ENCODE data around the gene CCDC183. TPM values are rescaled to one million over a fixed set of nuclear protein-coding genes. Genes with fewer than 3 reads are reported as not detected.
"Not testable (repeated sequence)": the region's sequence is repeated elsewhere in the genome, so short reads cannot be mapped to it uniquely, and the experiment has no call there.

Gene CCDC183
- total and polyA plus RNA-seq, 3 experiments from 2014 or later: 0.26 to 0.73 TPM; not detected in 1

GRCh38 chr9:136799854-136800657 is 3.9 kb downstream of the CCDC183 start:
- no peaks in the 10 kb centered on the region for H3K27me3 ChIP-seq (ENCODE audit: insufficient read depth, low read length, poor library complexity, severe bottlenecking)
- peak; percentile 72 to 94 (median 88) for DNase-seq
- Mint-ChIP-seq H3K4me3 (peak overlapping the region; percentile 43 to 89 (median 83)), H3K4me1 (peaks cover 11 to 28% (median 25%) of the 10 kb centered on the region in 3 donors), H3K27me3 (peaks cover 0 to 6% of the 10 kb centered on the region in 2 donors), H3K9me3 (no peaks in the 10 kb centered on the region), H3K27ac (peak overlapping the region in 6 of 8 donors; percentile 53 to 86 (median 77)), H3K36me3 (peaks cover 0 to 5% (median 0%) of the 10 kb centered on the region in 3 donors)
- H3K4me3 ChIP-seq (ENCODE audit: low read length): peak overlapping the region; percentile 66
- POLR2A ChIA-PET: interaction anchor here (0.6 to 1.5 kb wide), 8 partner anchors 9 to 441 kb away, joined by 3 to 9 read pairs (median 4); partner anchors contain the start of genes AJM1, C8G, FBXW5 and TMEM141
- CTCF ChIA-PET: interaction anchor here (0.7 to 3.1 kb wide), 7 partner anchors 8 to 235 kb away, joined by 3 to 15 read pairs (median 5); partner anchors contain the start of genes ABCA2 and AJM1
- peaks cover 30% of the 10 kb centered on the region for H3K4me1 ChIP-seq (ENCODE audit: insufficient read depth, low read length)
- peak overlapping the region; percentile 38 for H3K27ac ChIP-seq (ENCODE audit: low read depth, low read length)
- no peaks in the 10 kb centered on the region for H3K9me3 ChIP-seq (ENCODE audit: low read length)
- H3K36me3 ChIP-seq (ENCODE audit: insufficient read depth, low read length): no peaks in the 10 kb centered on the region

- Histone ChIP-seq H3K27ac (ENCODE audit: low read depth, low read length) (no peak overlapping the region), H3K4me1 (ENCODE audit: insufficient read depth, low read length) (peaks cover 31% of the 10 kb centered on the region), H3K36me3 (ENCODE audit: insufficient read depth, low read length) (no peaks in the 10 kb centered on the region), H3K9me3 (ENCODE audit: low read length) (no peaks in the 10 kb centered on the region), H3K27me3 (ENCODE audit: insufficient read depth, low read length, poor library complexity, severe bottlenecking) (no peaks in the 10 kb centered on the region), H3K4me3 (ENCODE audit: low read length) (no peak overlapping the region)
- Mint-ChIP-seq H3K27me3 (peaks cover 0 to 6% of the 10 kb centered on the region in 2 donors), H3K9me3 (no peaks in the 10 kb centered on the region), H3K4me3 (peak overlapping the region in 1 of 7 donors; percentile 72), H3K27ac (peak overlapping the region in 1 of 8 donors; percentile 73), H3K36me3 (peaks cover 0 to 8% (median 3%) of the 10 kb centered on the region in 3 donors), H3K4me1 (peaks cover 18 to 36% (median 23%) of the 10 kb centered on the region in 3 donors)
- ChIA-PET CTCF (interaction anchor here (0.6 to 2.4 kb wide), 5 partner anchors 10 to 233 kb away, joined by 3 to 10 read pairs (median 5); partner anchors contain the start of gene AJM1), POLR2A (interaction anchor here (1.1 kb wide), 1 partner anchor 9 kb away, joined by 3 read pairs; no protein-coding TSS in a partner anchor)
- DNase-seq: no peak
Observed at GRCh38 chr9:136802321-136802720, 6.2 kb downstream of the CCDC183 start.

GRCh38 chr9:136803009-136803550 is 6.9 kb downstream of the CCDC183 start:
- peaks cover 0 to 10% (median 3%) of the 10 kb centered on the region in 3 donors for H3K36me3 Mint-ChIP-seq
- ChIA-PET POLR2A (interaction anchor here (1.1 kb wide), 1 partner anchor 9 kb away, joined by 3 read pairs; no protein-coding TSS in a partner anchor), CTCF (interaction anchor here (1.0 kb wide), 1 partner anchor 11 kb away, joined by 3 read pairs; no protein-coding TSS in a partner anchor)
- H3K4me3 ChIP-seq (ENCODE audit: low read length); H3K9me3 Mint-ChIP-seq; H3K27ac ChIP-seq (ENCODE audit: low read depth, low read length); H3K9me3 ChIP-seq (ENCODE audit: low read length); H3K27me3 Mint-ChIP-seq; H3K36me3 ChIP-seq (ENCODE audit: insufficient read depth, low read length); H3K27me3 ChIP-seq (ENCODE audit: insufficient read depth, low read length, poor library complexity, severe bottlenecking); H3K27ac Mint-ChIP-seq; DNase-seq: not testable (repeated sequence)
- peaks cover 18 to 39% (median 23%) of the 10 kb centered on the region in 3 donors for H3K4me1 Mint-ChIP-seq
- H3K4me3 Mint-ChIP-seq: peak overlapping the region in 1 of 7 donors; percentile 54
- H3K4me1 ChIP-seq (ENCODE audit: insufficient read depth, low read length): peaks cover 31% of the 10 kb centered on the region

GRCh38 chr9:136803551-136804508 is 7.7 kb downstream of the CCDC183 start:
- CTCF ChIA-PET: interaction anchor here (1.0 to 1.4 kb wide), 2 partner anchors 11 to 17 kb away, joined by 3 read pairs; no protein-coding TSS in a partner anchor
- Mint-ChIP-seq H3K27me3 (peaks cover 0 to 7% of the 10 kb centered on the region in 2 donors), H3K4me1 (peaks cover 21 to 42% (median 25%) of the 10 kb centered on the region in 3 donors), H3K4me3 (peak overlapping the region in 1 of 7 donors; percentile 54), H3K36me3 (peaks cover 0 to 13% (median 3%) of the 10 kb centered on the region in 3 donors), H3K27ac (peak overlapping the region in 3 of 8 donors; percentile 56 to 94 (median 69)), H3K9me3 (no peaks in the 10 kb centered on the region)
- Histone ChIP-seq H3K9me3 (ENCODE audit: low read length) (no peaks in the 10 kb centered on the region), H3K27me3 (ENCODE audit: insufficient read depth, low read length, poor library complexity, severe bottlenecking) (no peaks in the 10 kb centered on the region), H3K36me3 (ENCODE audit: insufficient read depth, low read length) (no peaks in the 10 kb centered on the region), H3K4me3 (ENCODE audit: low read length) (no peak overlapping the region), H3K27ac (ENCODE audit: low read depth, low read length) (no peak overlapping the region), H3K4me1 (ENCODE audit: insufficient read depth, low read length) (peaks cover 32% of the 10 kb centered on the region)
- no peak for DNase-seq
- POLR2A ChIA-PET: no interaction called here

GRCh38 chr9:136804509-136805206 is 8.5 kb downstream of the CCDC183 start:
- Mint-ChIP-seq H3K27me3 (peaks cover 0 to 7% of the 10 kb centered on the region in 2 donors), H3K27ac (peak overlapping the region in 2 of 8 donors; percentile 21 to 56), H3K36me3 (peaks cover 0 to 17% (median 3%) of the 10 kb centered on the region in 3 donors), H3K4me1 (peaks cover 29 to 50% (median 31%) of the 10 kb centered on the region in 3 donors), H3K9me3 (no peaks in the 10 kb centered on the region), H3K4me3 (no peak overlapping the region)
- no peak overlapping the region for H3K4me3 ChIP-seq (ENCODE audit: low read length)
- peaks cover 32% of the 10 kb centered on the region for H3K4me1 ChIP-seq (ENCODE audit: insufficient read depth, low read length)
- H3K27me3 ChIP-seq (ENCODE audit: insufficient read depth, low read length, poor library complexity, severe bottlenecking): no peaks in the 10 kb centered on the region
- no peak overlapping the region for H3K27ac ChIP-seq (ENCODE audit: low read depth, low read length)
- ChIA-PET POLR2A (no interaction called here), CTCF (interaction anchor here (1.4 to 1.7 kb wide), 2 partner anchors 18 to 385 kb away, joined by 3 to 5 read pairs; partner anchors contain the start of gene SSNA1)
- no peaks in the 10 kb centered on the region for H3K36me3 ChIP-seq (ENCODE audit: insufficient read depth, low read length)
- H3K9me3 ChIP-seq (ENCODE audit: low read length): no peaks in the 10 kb centered on the region
- DNase-seq: no peak

- H3K27ac ChIP-seq (ENCODE audit: low read depth, low read length): no peak overlapping the region
- no peak for DNase-seq
- Mint-ChIP-seq H3K4me1 (peaks cover 32 to 50% (median 35%) of the 10 kb centered on the region in 3 donors), H3K9me3 (no peaks in the 10 kb centered on the region), H3K4me3 (peak overlapping the region in 5 of 7 donors; percentile 11 to 61 (median 26)), H3K27me3 (peaks cover 0 to 5% of the 10 kb centered on the region in 2 donors), H3K36me3 (peaks cover 0 to 22% (median 3%) of the 10 kb centered on the region in 3 donors), H3K27ac (peak overlapping the region in 2 of 8 donors; percentile 61 to 82)
- ChIA-PET POLR2A (interaction anchor here (1.1 kb wide), 1 partner anchor 13 kb away, joined by 3 read pairs; no protein-coding TSS in a partner anchor), CTCF (interaction anchor here (1.4 to 4.1 kb wide), 3 partner anchors 13 to 384 kb away, joined by 3 to 14 read pairs (median 5); partner anchors contain the start of gene SSNA1)
- no peak overlapping the region for H3K4me3 ChIP-seq (ENCODE audit: low read length)
- no peaks in the 10 kb centered on the region for H3K36me3 ChIP-seq (ENCODE audit: insufficient read depth, low read length)
- no peaks in the 10 kb centered on the region for H3K9me3 ChIP-seq (ENCODE audit: low read length)
- H3K27me3 ChIP-seq (ENCODE audit: insufficient read depth, low read length, poor library complexity, severe bottlenecking): no peaks in the 10 kb centered on the region
- peaks cover 36% of the 10 kb centered on the region for H3K4me1 ChIP-seq (ENCODE audit: insufficient read depth, low read length)
Observed at GRCh38 chr9:136805207-136805740, 9.1 kb downstream of the CCDC183 start.
